ENCODE data around the gene TUBA4A.

TUBA4A gene

GRCh38 chr2:219253753-219254589, at the start of gene TUBA4A:
TUBA4A (minus strand) TSS chr2:219253918; CDS start chr2:219253858, 60 bp downstream.
- TF ChIP-seq, protein P1, sequence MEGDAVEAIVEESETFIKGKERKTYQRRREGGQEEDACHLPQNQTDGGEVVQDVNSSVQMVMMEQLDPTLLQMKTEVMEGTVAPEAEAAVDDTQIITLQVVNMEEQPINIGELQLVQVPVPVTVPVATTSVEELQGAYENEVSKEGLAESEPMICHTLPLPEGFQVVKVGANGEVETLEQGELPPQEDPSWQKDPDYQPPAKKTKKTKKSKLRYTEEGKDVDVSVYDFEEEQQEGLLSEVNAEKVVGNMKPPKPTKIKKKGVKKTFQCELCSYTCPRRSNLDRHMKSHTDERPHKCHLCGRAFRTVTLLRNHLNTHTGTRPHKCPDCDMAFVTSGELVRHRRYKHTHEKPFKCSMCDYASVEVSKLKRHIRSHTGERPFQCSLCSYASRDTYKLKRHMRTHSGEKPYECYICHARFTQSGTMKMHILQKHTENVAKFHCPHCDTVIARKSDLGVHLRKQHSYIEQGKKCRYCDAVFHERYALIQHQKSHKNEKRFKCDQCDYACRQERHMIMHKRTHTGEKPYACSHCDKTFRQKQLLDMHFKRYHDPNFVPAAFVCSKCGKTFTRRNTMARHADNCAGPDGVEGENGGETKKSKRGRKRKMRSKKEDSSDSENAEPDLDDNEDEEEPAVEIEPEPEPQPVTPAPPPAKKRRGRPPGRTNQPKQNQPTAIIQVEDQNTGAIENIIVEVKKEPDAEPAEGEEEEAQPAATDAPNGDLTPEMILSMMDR (IDR thresholded peaks at IDR 0.05; ENCODE audit: control insufficient read depth, extremely low read depth, insufficient read depth): no peak
- H3K4me3 ChIP-seq (ENCODE audit: low read depth, low read length): peak within 1 kb of the TSS; percentile 84
- DNase-seq (ENCODE audit: low read depth): no peak

GRCh38 chr2:219302412-219302968, 48.8 kb upstream of the TUBA4A start:
- no peak for DNase-seq (ENCODE audit: low read depth)
- H3K4me3 ChIP-seq (ENCODE audit: low read depth, low read length): no peak overlapping the region
- TF ChIP-seq, protein P1 (IDR thresholded peaks at IDR 0.05; ENCODE audit: control insufficient read depth, extremely low read depth, insufficient read depth): no peak

DNA sequence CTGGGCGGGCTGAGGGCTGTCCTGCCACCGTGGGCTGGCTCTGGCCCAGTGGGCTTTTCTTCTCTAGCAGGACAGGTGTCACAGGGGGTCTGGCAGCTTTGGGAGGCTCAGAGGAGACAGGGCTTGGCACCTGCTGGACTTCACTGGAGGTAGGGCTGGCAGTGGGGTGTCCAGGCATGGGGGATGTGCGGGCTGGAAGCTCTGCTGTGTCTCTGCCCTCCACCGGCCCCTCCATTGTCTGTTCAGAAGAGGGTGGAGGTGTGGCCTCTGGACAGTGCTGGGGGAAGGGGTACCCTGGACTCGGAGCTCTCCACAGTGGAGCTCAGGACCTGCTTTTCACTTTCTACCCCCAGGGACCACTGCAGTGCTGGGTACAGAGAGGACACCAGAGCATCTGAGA, 46.3 kb upstream of the TUBA4A start:
- no peak overlapping the region for H3K4me3 ChIP-seq (ENCODE audit: low read depth, low read length)
- DNase-seq (ENCODE audit: low read depth): no peak
- TF ChIP-seq, protein P1 (IDR thresholded peaks at IDR 0.05; ENCODE audit: control insufficient read depth, extremely low read depth, insufficient read depth): no peak

- no peak overlapping the region; the same call in 1 of the 2 replicates for H3K4me3 ChIP-seq (ENCODE audit: low read depth, low read length)
- TF ChIP-seq, protein P1 (IDR thresholded peaks at IDR 0.05; ENCODE audit: control insufficient read depth, extremely low read depth, insufficient read depth): no peak
- DNase-seq (ENCODE audit: low read depth): no peak
These were observed 45.6 kb upstream of the TUBA4A start for GRCh38 chr2:219299372-219299760.

- H3K4me3 ChIP-seq (ENCODE audit: low read depth, low read length): peak overlapping the region; percentile 40
- no peak for DNase-seq (ENCODE audit: low read depth)
- TF ChIP-seq, protein P1 (IDR thresholded peaks at IDR 0.05; ENCODE audit: control insufficient read depth, extremely low read depth, insufficient read depth): peak; percentile 86
These were observed 45.1 kb upstream of the TUBA4A start for GRCh38 chr2:219298759-219299371.

GRCh38 chr2:219297766-219298456, 44.2 kb upstream of the TUBA4A start:
- no peak for DNase-seq (ENCODE audit: low read depth)
- no peak overlapping the region for H3K4me3 ChIP-seq (ENCODE audit: low read depth, low read length)
- TF ChIP-seq, protein P1 (IDR thresholded peaks at IDR 0.05; ENCODE audit: control insufficient read depth, extremely low read depth, insufficient read depth): no peak
